Measurements from ENCODE around the gene RBM26. TPM values are rescaled to one million over a fixed set of nuclear protein-coding genes. Genes with fewer than 3 reads are reported as not detected.

The RBM26 gene
- total and polyA plus RNA-seq, 2 of the 4 experiments (the other 2 are of a cell fraction) = 17.6 to 18.1 TPM

DNA sequence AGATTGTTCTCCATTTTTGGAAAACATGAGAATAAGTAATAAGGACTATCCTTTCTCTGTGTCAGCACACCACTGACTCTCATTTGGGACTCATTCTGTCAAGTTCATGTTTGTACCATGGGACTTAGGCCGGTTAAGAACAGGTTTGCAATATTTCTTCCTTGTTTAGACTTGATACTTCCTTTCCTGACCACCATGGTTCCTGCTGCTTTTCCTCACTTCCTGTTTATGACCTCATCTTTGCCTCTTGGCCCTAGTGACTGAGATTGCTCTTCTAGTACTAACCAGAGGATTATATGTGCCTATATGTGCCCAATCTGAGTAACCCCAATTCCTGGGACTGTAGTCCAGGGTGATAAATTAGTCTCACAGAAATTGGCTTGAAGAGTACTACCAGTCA is 42.4 kb upstream of the RBM26 start:
- Histone ChIP-seq H3K9me3 (ENCODE audit: control insufficient read depth, insufficient read depth, low read length) (no peaks in the 10 kb centered on the region), H4K20me1 (ENCODE audit: insufficient read depth, low read length) (no peaks in the 10 kb centered on the region), H2BK5ac (ENCODE audit: low read depth, low read length, poor library complexity, severe bottlenecking) (no peak overlapping the region), H2BK15ac (ENCODE audit: low read depth, low read length) (no peak overlapping the region), H3K14ac (replicated peaks; ENCODE audit: low read depth, low read length) (no peak overlapping the region), H3K4me1 (ENCODE audit: control insufficient read depth, insufficient read depth, low read length) (no peaks in the 10 kb centered on the region; the same call in 1 of the 2 replicates), H3K27me3 (ENCODE audit: control insufficient read depth, insufficient read depth, low read length) (no peaks in the 10 kb centered on the region), H3K4ac (ENCODE audit: low read depth, low read length) (no peak overlapping the region), H2AFZ (replicated peaks; ENCODE audit: low read length, poor library complexity) (no peak overlapping the region), H2BK120ac (ENCODE audit: low read depth, low read length) (no peak overlapping the region), H2AK9ac (replicated peaks; ENCODE audit: low read depth, low read length, poor library complexity) (no peak overlapping the region), H3K27ac (ENCODE audit: insufficient read depth, low read length) (no peak overlapping the region), H3K9me1 (ENCODE audit: insufficient read depth, low read length) (no peaks in the 10 kb centered on the region), H3K4me2 (ENCODE audit: low read depth, low read length) (no peak overlapping the region), H3K23ac (ENCODE audit: low read depth, low read length) (no peak overlapping the region), H3K36me3 (ENCODE audit: control insufficient read depth, insufficient read depth, low read length) (no peaks in the 10 kb centered on the region), H3K79me1 (ENCODE audit: low read depth in 1 of 2, low read length in 2 of 2) (no peaks in the 10 kb centered on the region), H2AK5ac (ENCODE audit: low read depth, low read length) (no peak overlapping the region), H4K5ac (ENCODE audit: low read depth, low read length) (no peak overlapping the region), H3K56ac (ENCODE audit: extremely low read depth, insufficient read depth, low read length) (no peak overlapping the region), H4K8ac (ENCODE audit: low read depth in 2 of 2, low read length in 2 of 2) (no peak overlapping the region), H4K91ac (ENCODE audit: insufficient read depth, low read depth, low read length) (no peak overlapping the region), H3K18ac (ENCODE audit: low read depth, low read length) (no peak overlapping the region), H3K9ac (ENCODE audit: low read depth, low read length) (no peak overlapping the region), H3K4me3 (ENCODE audit: insufficient read depth, low read depth, low read length) (no peak overlapping the region), H2BK20ac (ENCODE audit: low read depth, low read length) (no peak overlapping the region)
- TF ChIP-seq POLR2A (IDR thresholded peaks at IDR 0.05; ENCODE audit: low read depth, low read length) = no peak
- ChIA-PET POLR2A (ENCODE audit: unreplicated experiment) (no interaction called here), CTCF (no interaction called here)
- DNase-seq (peak; percentile 20), ATAC-seq (ENCODE audit: low read depth) (no peak)
- in situ Hi-C loops (cut with MboI; ENCODE audit: low sequenced_read_pairs) (no loop called here), intact Hi-C loops (cut with micrococcal nuclease) (no loop called here), dilution Hi-C loops (cut with HindIII; ENCODE audit: low sequenced_read_pairs, unreplicated experiment) (loop anchor here (25.0 kb wide), 1 partner anchor 89 kb away; no protein-coding TSS in a partner anchor)
- BruUV-seq (replicated peaks) = no TSS peak
- WGBS, 2 experiments (ENCODE audit: extremely low coverage in 2 of 2, insufficient read length in 1 of 2) = 100% methylated on average over 1 of the region's 1 CpG; no CpG with 5 or more reads in 1 of the 2 experiments

All from IMR-90 (cell line).